IMR-90 (cell line): ENCODE data around the gene OTOG. TPM values are rescaled to one million over a fixed set of nuclear protein-coding genes. Genes with fewer than 3 reads are reported as not detected.

Source experiments
- ATAC-seq: fragments of 200-7000 bp; cut with Tn5 transposase; 2 replicates; pipeline ENCODE4 v1.9.1; 2020; ENCODE audit warnings: low read depth, mild to moderate bottlenecking, moderate library complexity
- BruUV-seq: library from RNA; stranded (reverse); fragments of 400-500 nt; replicated peaks from 2 replicates; lab custom pipeline; 2021; lab: Mats Ljungman, UMichigan
- CTCF ChIA-PET: fragments of 300-600 bp; formaldehyde crosslinking; extraction: SDS; loops from one replicate; lab custom pipeline; 2021; ENCODE audit warnings: antibody characterized with exemption; lab: Yijun Ruan, JAX
- POLR2A ChIA-PET: fragments of 300-600 bp; sonication (Branson Sonifier 250); formaldehyde crosslinking; loops from one replicate; lab custom pipeline; 2022; ENCODE audit warnings: antibody characterized with exemption; ENCODE audit not compliant: unreplicated experiment; lab: Charles Lee
- DNase-seq: peaks from one replicate; pipeline ENCODE4 v3.0.0; 2013
- H2AFZ ChIP-seq: replicated peaks from 2 replicates; pipeline ENCODE3; 2013; ENCODE audit warnings: low read length, mild to moderate bottlenecking; ENCODE audit not compliant: poor library complexity
- H2AK5ac ChIP-seq: 2 replicates; pipeline ENCODE4 v1.6.1; 2013; ENCODE audit warnings: low read depth, low read length, inconsistent platforms
- H2AK9ac ChIP-seq: replicated peaks from 2 replicates; pipeline ENCODE3; 2013; ENCODE audit warnings: mild to moderate bottlenecking, low read depth, low read length, moderate library complexity; ENCODE audit not compliant: poor library complexity
- H2BK120ac ChIP-seq: 2 replicates; pipeline ENCODE4 v1.6.1; 2013; ENCODE audit warnings: low read depth, low read length, inconsistent platforms
- H2BK15ac ChIP-seq: 3 replicates; pipeline ENCODE4 v1.6.1; 2013; ENCODE audit warnings: low read depth, low read length, inconsistent platforms
- H2BK20ac ChIP-seq: 2 replicates; pipeline ENCODE4 v1.6.1; 2013; ENCODE audit warnings: low read depth, mild to moderate bottlenecking, inconsistent platforms, low read length, moderate library complexity
- H2BK5ac ChIP-seq: 2 replicates; pipeline ENCODE4 v1.6.1; 2013; ENCODE audit warnings: mild to moderate bottlenecking, low read depth, low read length, inconsistent platforms; ENCODE audit not compliant: poor library complexity, severe bottlenecking
- H3K14ac ChIP-seq: replicated peaks from 2 replicates; pipeline ENCODE4 v1.6.1; 2013; ENCODE audit warnings: low read depth, low read length, inconsistent platforms
- H3K18ac ChIP-seq: 2 replicates; pipeline ENCODE4 v1.6.1; 2013; ENCODE audit warnings: low read depth, low read length, control low read depth
- H3K23ac ChIP-seq: 2 replicates; pipeline ENCODE4 v1.6.1; 2013; ENCODE audit warnings: low read depth, low read length, inconsistent platforms
- H3K27ac ChIP-seq: 2 replicates; pipeline ENCODE4 v1.5.1; 2013; ENCODE audit warnings: mild to moderate bottlenecking, control low read depth, low read length; ENCODE audit not compliant: insufficient read depth
- H3K27me3 ChIP-seq: 2 replicates; pipeline ENCODE4 v1.6.1; 2013; ENCODE audit warnings: low read length; ENCODE audit not compliant: control insufficient read depth, insufficient read depth
- H3K36me3 ChIP-seq: 2 replicates; pipeline ENCODE4 v1.6.1; 2013; ENCODE audit warnings: low read length, mixed read lengths; ENCODE audit not compliant: control insufficient read depth, insufficient read depth
- H3K4ac ChIP-seq: 2 replicates; pipeline ENCODE4 v1.6.1; 2013; ENCODE audit warnings: low read depth, low read length, inconsistent platforms
- H3K4me1 ChIP-seq: 2 replicates; pipeline ENCODE4 v1.6.1; 2013; ENCODE audit warnings: low read length, mixed read lengths; ENCODE audit not compliant: control insufficient read depth, insufficient read depth
- H3K4me2 ChIP-seq: 2 replicates; pipeline ENCODE4 v1.6.1; 2013; ENCODE audit warnings: low read depth, mild to moderate bottlenecking, control low read depth, low read length, moderate library complexity
- H3K4me3 ChIP-seq: 2 replicates; pipeline ENCODE4 v1.5.1; 2013; ENCODE audit warnings: low read depth, mild to moderate bottlenecking, control low read depth, low read length, moderate library complexity; ENCODE audit not compliant: insufficient read depth
- H3K56ac ChIP-seq: 2 replicates; pipeline ENCODE4 v1.6.1; 2013; ENCODE audit warnings: low read length, inconsistent platforms; ENCODE audit not compliant: insufficient read depth; ENCODE audit errors: extremely low read depth
- H3K79me1 ChIP-seq, 2 experiments: 2 replicates each; pipeline ENCODE4 v1.6.1; 2013; ENCODE audit warnings: low read length in 2 of 2, inconsistent platforms in 1 of 2, low read depth in 1 of 2
- H3K9ac ChIP-seq: 2 replicates; pipeline ENCODE4 v1.6.1; 2013; ENCODE audit warnings: low read depth, low read length, control low read depth
- H3K9me1 ChIP-seq: 2 replicates; pipeline ENCODE4 v1.6.1; 2013; ENCODE audit warnings: low read length, inconsistent platforms; ENCODE audit not compliant: insufficient read depth
- H3K9me3 ChIP-seq: 2 replicates; pipeline ENCODE4 v1.6.1; 2013; ENCODE audit warnings: low read length; ENCODE audit not compliant: control insufficient read depth, insufficient read depth
- H4K20me1 ChIP-seq: 2 replicates; pipeline ENCODE4 v1.6.1; 2013; ENCODE audit warnings: low read length, inconsistent platforms; ENCODE audit not compliant: insufficient read depth
- H4K5ac ChIP-seq: 2 replicates; pipeline ENCODE4 v1.6.1; 2013; ENCODE audit warnings: mild to moderate bottlenecking, low read depth, low read length, control low read depth
- H4K8ac ChIP-seq, 2 experiments: 2 replicates each; pipeline ENCODE4 v1.6.1; 2013; ENCODE audit warnings: low read depth in 2 of 2, low read length in 2 of 2, control low read depth in 1 of 2, inconsistent platforms in 1 of 2
- H4K91ac ChIP-seq: 2 replicates; pipeline ENCODE4 v1.6.1; 2013; ENCODE audit warnings: low read depth, low read length, inconsistent platforms; ENCODE audit not compliant: insufficient read depth
- BHLHE40 ChIP-seq: fragments of 150-350 bp; IDR thresholded peaks from 2 replicates; pipeline ENCODE4 v1.6.1; 2016; ENCODE audit warnings: mild to moderate bottlenecking, low read depth, low read length
- CEBPB ChIP-seq: IDR thresholded peaks from 2 replicates; pipeline ENCODE4 v1.6.1; 2012; ENCODE audit warnings: low read depth, low read length, improper control_type of control experiment
- CHD1 ChIP-seq: IDR thresholded peaks from 2 replicates; pipeline ENCODE4 v1.6.1; 2012; ENCODE audit warnings: low read depth, low read length, improper control_type of control experiment
- CTCF ChIP-seq: conservative IDR thresholded peaks from 2 replicates; pipeline ENCODE4 v1.5.1; 2012; ENCODE audit warnings: mild to moderate bottlenecking, low read depth, low read length, improper control_type of control experiment
- ELK1 ChIP-seq: fragments of 150-350 bp; IDR thresholded peaks from 2 replicates; pipeline ENCODE4 v1.6.1; 2016; ENCODE audit warnings: low read depth, mild to moderate bottlenecking, low read length, moderate library complexity, borderline replicate concordance
- FOS ChIP-seq: fragments of 150-350 bp; IDR thresholded peaks from 2 replicates; pipeline ENCODE4 v1.6.1; 2016; ENCODE audit warnings: low read depth, low read length
- MAFK ChIP-seq: IDR thresholded peaks from 2 replicates; pipeline ENCODE4 v1.6.1; 2012; ENCODE audit warnings: low read depth, low read length, improper control_type of control experiment
- MAZ ChIP-seq: IDR thresholded peaks from 2 replicates; pipeline ENCODE4 v1.6.1; 2012; ENCODE audit warnings: low read depth, mild to moderate bottlenecking, low read length, improper control_type of control experiment, moderate library complexity, borderline replicate concordance
- MXI1 ChIP-seq: IDR thresholded peaks from 2 replicates; pipeline ENCODE4 v1.6.1; 2012; ENCODE audit warnings: low read depth, mild to moderate bottlenecking, low read length, moderate library complexity, borderline replicate concordance
- NFE2L2 ChIP-seq: fragments of 150-350 bp; IDR thresholded peaks from 2 replicates; pipeline ENCODE4 v1.6.1; 2016; ENCODE audit warnings: low read depth, mild to moderate bottlenecking, low read length
- POLR2A ChIP-seq: IDR thresholded peaks from 2 replicates; pipeline ENCODE4 v1.6.1; 2012; ENCODE audit warnings: mild to moderate bottlenecking, low read depth, low read length
- RAD21 ChIP-seq: IDR thresholded peaks from 2 replicates; pipeline ENCODE4 v1.6.1; 2012; ENCODE audit warnings: low read length, improper control_type of control experiment
- RCOR1 ChIP-seq: IDR thresholded peaks from 2 replicates; pipeline ENCODE4 v1.6.1; 2012; ENCODE audit warnings: mild to moderate bottlenecking, low read length, improper control_type of control experiment; ENCODE audit not compliant: insufficient replicate concordance
- RFX5 ChIP-seq: IDR thresholded peaks from 2 replicates; pipeline ENCODE4 v1.8.0; 2012; ENCODE audit warnings: low read depth, mild to moderate bottlenecking, low read length, moderate library complexity
- SMC3 ChIP-seq: fragments of 150-350 bp; IDR thresholded peaks from 2 replicates; pipeline ENCODE4 v1.6.1; 2016; ENCODE audit warnings: low read depth, mild to moderate bottlenecking, antibody characterized with exemption, low read length, moderate library complexity
- USF2 ChIP-seq: fragments of 150-350 bp; IDR thresholded peaks from 2 replicates; pipeline ENCODE4 v1.6.1; 2017; ENCODE audit warnings: mild to moderate bottlenecking, antibody characterized with exemption, low read length, low read depth
- WGBS, 2 experiments: methylation state at CpG; one replicate each; pipeline versions ENCODE4 v1.1.5 to v1.1.7; 2013; ENCODE audit warnings: missing lambda C conversion rate in 2 of 2; ENCODE audit not compliant: insufficient read length in 1 of 2; ENCODE audit errors: extremely low coverage in 2 of 2; 5-methylcytosine and 5-hydroxymethylcytosine counted together
- dilution Hi-C: fragments of 300-500 bp; cut with HindIII; formaldehyde crosslinking; loops from one replicate; pipeline ENCODE4 v1.14.3; 2018; ENCODE audit warnings: low sequenced_read_pairs; ENCODE audit not compliant: unreplicated experiment
- in situ Hi-C: fragments of 300-500 bp; cut with MboI; formaldehyde crosslinking; loops from 3 replicates; pipeline ENCODE4 v1.14.3; 2019; ENCODE audit warnings: low sequenced_read_pairs, inconsistent platforms, mixed read lengths
- intact Hi-C: fragments of 100-400 bp; cut with micrococcal nuclease; formaldehyde crosslinking; loops from 2 replicates; pipeline ENCODE4 v1.10.0; 2022
- polyA plus RNA-seq, 3 experiments: library from polyadenylated mRNA; depleted of rRNA; stranded (reverse); fragments of >200 nt; gene quantifications; 2 replicates each; pipeline ENCODE4 v1.2.3, GENCODE V29; 2012; ENCODE audit warnings: low replicate concordance in 1 of 3
- total RNA-seq: library from RNA; depleted of rRNA; stranded (reverse); fragments of >200 nt; gene quantifications from 2 replicates; pipeline ENCODE4 v1.2.3, GENCODE V29; 2012

OTOG gene
- total and polyA plus RNA-seq, 2 of the 4 experiments (the other 2 are of a cell fraction): not detected

- Histone ChIP-seq H3K27ac (no peak overlapping the region), H2AFZ (no peak overlapping the region), H4K8ac (no peak overlapping the region), H3K36me3 (no peaks in the 10 kb centered on the region), H3K23ac (no peak overlapping the region), H3K4me1 (no peaks in the 10 kb centered on the region), H3K4me3 (no peak overlapping the region), H3K79me1 (no peaks in the 10 kb centered on the region), H4K5ac (no peak overlapping the region), H2BK120ac (no peak overlapping the region), H3K18ac (no peak overlapping the region), H2BK5ac (no peak overlapping the region), H3K4ac (no peak overlapping the region), H2BK20ac (no peak overlapping the region), H4K91ac (no peak overlapping the region), H2BK15ac (no peak overlapping the region), H3K9ac (no peak overlapping the region), H3K4me2 (no peak overlapping the region), H2AK9ac (no peak overlapping the region), H3K9me1 (no peaks in the 10 kb centered on the region), H2AK5ac (no peak overlapping the region), H4K20me1 (no peaks in the 10 kb centered on the region), H3K14ac (no peak overlapping the region), H3K56ac (no peak overlapping the region), H3K27me3 (peaks cover 3% of the 10 kb centered on the region), H3K9me3 (no peaks in the 10 kb centered on the region)
- ChIA-PET POLR2A (no interaction called here), CTCF (no interaction called here)
- intact Hi-C loops (no loop called here), in situ Hi-C loops (no loop called here), dilution Hi-C loops (no loop called here)
- ATAC-seq (no peak), DNase-seq (no peak)
- 23% methylated on average over 4 of the region's 6 CpGs; no CpG with 5 or more reads in 1 of the 2 experiments for WGBS, 2 experiments
- TF ChIP-seq ELK1 (no peak), FOS (no peak), USF2 (no peak), RFX5 (no peak), CTCF (no peak), RAD21 (no peak), MAFK (no peak), CHD1 (no peak), NFE2L2 (no peak), RCOR1 (no peak), CEBPB (no peak), SMC3 (no peak), POLR2A (no peak), MAZ (no peak), BHLHE40 (no peak), MXI1 (no peak)
- no TSS peak for BruUV-seq
Observed at GRCh38 chr11:17585911-17586695, 39.0 kb downstream of the OTOG start.
